Liver (tissue), 9 donors: Measurements from ENCODE around the gene SAE1. TPM values are rescaled to one million over a fixed set of nuclear protein-coding genes. Genes with fewer than 3 reads are reported as not detected.

Experiments used
- DNase-seq: peaks from one replicate; pipeline ENCODE4 v3.0.0-alpha.2; 2017; ENCODE audit warnings: low spot score
- H3K27ac ChIP-seq, 2 donors: one replicate each; pipeline ENCODE4 v1.7.0; 2013; ENCODE audit warnings: inconsistent platforms in 2 of 2, low read length in 2 of 2, control low read depth in 1 of 2, low read depth in 1 of 2, mild to moderate bottlenecking in 1 of 2
- H3K27me3 ChIP-seq, 4 donors: one replicate each; pipeline versions ENCODE4 v1.6.1 to v1.7.0; 2013; ENCODE audit warnings: low read length in 3 of 4, inconsistent platforms in 1 of 4, mild to moderate bottlenecking in 1 of 4, moderate library complexity in 1 of 4; ENCODE audit not compliant: control insufficient read depth in 4 of 4, insufficient read depth in 4 of 4
- H3K36me3 ChIP-seq, 4 donors: one replicate each; pipeline versions ENCODE4 v1.6.1 to v1.7.0; 2013; ENCODE audit warnings: low read length in 3 of 4, mild to moderate bottlenecking in 3 of 4, low read depth in 1 of 4, moderate library complexity in 1 of 4; ENCODE audit not compliant: control insufficient read depth in 4 of 4, insufficient read depth in 3 of 4
- H3K4me1 ChIP-seq, 4 donors: one replicate each; pipeline versions ENCODE4 v1.6.1 to v1.7.0; 2013; ENCODE audit warnings: low read length in 3 of 4, mild to moderate bottlenecking in 3 of 4, moderate library complexity in 1 of 4; ENCODE audit not compliant: control insufficient read depth in 4 of 4, insufficient read depth in 4 of 4
- H3K4me3 ChIP-seq, 3 donors: one replicate each; pipeline versions ENCODE4 v1.6.1 to v1.7.0; 2013; ENCODE audit warnings: low read length in 3 of 3, control low read depth in 1 of 3, low read depth in 1 of 3, mild to moderate bottlenecking in 1 of 3
- H3K9ac ChIP-seq, 2 donors: one replicate each; pipeline ENCODE4 v1.7.0; 2013; ENCODE audit warnings: low read length in 2 of 2, mild to moderate bottlenecking in 2 of 2, moderate library complexity in 2 of 2, control low read depth in 1 of 2, low read depth in 1 of 2
- H3K9me3 ChIP-seq, 4 donors: one replicate each; pipeline versions ENCODE4 v1.6.1 to v1.7.0; 2013; ENCODE audit warnings: low read length in 3 of 4; ENCODE audit not compliant: control insufficient read depth in 4 of 4
- EGR1 ChIP-seq, 2 donors: IDR thresholded peaks; 2 replicates each; pipeline ENCODE4 v1.6.1; 2016 to 2018; ENCODE audit warnings: antibody characterized with exemption in 2 of 2, low read depth in 2 of 2
- FOXA1 ChIP-seq: IDR thresholded peaks from 2 replicates; pipeline ENCODE4 v1.6.1; 2016; ENCODE audit warnings: antibody characterized with exemption
- FOXA2 ChIP-seq: IDR thresholded peaks from 2 replicates; pipeline ENCODE4 v1.6.1; 2016; ENCODE audit warnings: antibody characterized with exemption
- GABPA ChIP-seq, 2 donors: IDR thresholded peaks in 1 of 2; conservative IDR thresholded peaks in 1 of 2; 2 replicates each; pipeline ENCODE4 v1.6.1; 2016; ENCODE audit warnings: antibody characterized with exemption in 2 of 2, mild to moderate bottlenecking in 1 of 2, moderate library complexity in 1 of 2
- HNF4G ChIP-seq: IDR thresholded peaks from 2 replicates; pipeline ENCODE4 v1.6.1; 2016; ENCODE audit warnings: antibody characterized with exemption
- JUND ChIP-seq, 2 donors: IDR thresholded peaks; 2 replicates each; pipeline ENCODE4 v1.6.1; 2016; ENCODE audit warnings: antibody characterized with exemption in 2 of 2
- NR2F2 ChIP-seq: IDR thresholded peaks from 2 replicates; pipeline ENCODE4 v1.6.1; 2016; ENCODE audit warnings: antibody characterized with exemption
- RAD21 ChIP-seq, 2 donors: IDR thresholded peaks; 2 replicates each; pipeline ENCODE4 v1.6.1; 2016; ENCODE audit warnings: antibody characterized with exemption in 2 of 2, mild to moderate bottlenecking in 2 of 2
- TAF1 ChIP-seq: conservative IDR thresholded peaks from 2 replicates; pipeline ENCODE4 v1.6.1; 2016; ENCODE audit warnings: antibody characterized with exemption, mild to moderate bottlenecking
- YY1 ChIP-seq: IDR thresholded peaks from 2 replicates; pipeline ENCODE4 v1.6.1; 2016; ENCODE audit warnings: antibody characterized with exemption, mild to moderate bottlenecking
- ZBTB33 ChIP-seq: IDR thresholded peaks from 2 replicates; pipeline ENCODE4 v1.6.1; 2016; ENCODE audit warnings: antibody characterized with exemption
- WGBS: extraction: QIAGEN DNeasy Blood & Tissue Kit; methylation state at CpG from one replicate; pipeline ENCODE4 v1.1.7; 2013; 5-methylcytosine and 5-hydroxymethylcytosine counted together
- polyA plus RNA-seq, 2 donors: library from polyadenylated mRNA; stranded (reverse) in 1 of 2; unstranded in 1 of 2; fragments of 200-250 nt in 1 of 2; fragments of >200 nt in 1 of 2; fragmentation: Nextera tagmentation in 1 of 2; extraction: Ambion mirVana in 1 of 2; gene quantifications; one replicate each; pipeline versions ENCODE4 v1.2.1 to v1.2.3, GENCODE V29; 2013 to 2015
- total RNA-seq, 2 donors: library from RNA; depleted of rRNA; stranded (reverse); fragments of >200 nt; gene quantifications; one replicate each; pipeline ENCODE4 v1.2.3, GENCODE V29; 2014
- TF ChIP-seq, protein P1 (sequence below): IDR thresholded peaks from 2 replicates; pipeline ENCODE4 v1.6.1; 2016; ENCODE audit warnings: antibody characterized with exemption
- TF ChIP-seq, protein P2 (sequence below): fragments of 150-350 bp; IDR thresholded peaks from 2 replicates; pipeline ENCODE4 v1.5.1; 2017; ENCODE audit warnings: improper control_type of control experiment, low read depth, low read length; ENCODE audit not compliant: missing input control
- donor health status: healthy.
- donor health status: healthy.
- donor health status: healthy.
- donor health status: healthy.
- donor health status: healthy.

Gene SAE1
- total and polyA plus RNA-seq, 4 donors: 19.0 to 31.8 (median 27.0) TPM

DNA sequence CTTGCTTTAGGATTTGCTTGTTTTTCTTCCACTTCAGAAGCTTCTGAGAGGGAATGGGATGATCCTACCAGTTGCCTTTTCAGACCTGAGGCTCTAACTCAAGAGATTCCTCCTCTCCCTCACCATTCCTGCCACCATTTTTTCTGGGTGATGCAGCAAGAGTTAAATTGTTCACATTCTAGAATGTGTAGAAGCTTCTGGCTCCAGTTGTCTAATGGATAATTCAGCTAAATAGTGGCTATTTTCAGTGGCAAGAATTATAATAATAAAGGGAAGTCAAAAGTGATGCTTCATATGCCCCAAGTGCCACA, 79.5 kb downstream of the SAE1 start:
- H3K9ac ChIP-seq: no peak overlapping the region
- no peak for DNase-seq
- H3K4me3 ChIP-seq: no peak overlapping the region
- no peaks in the 10 kb centered on the region for H3K4me1 ChIP-seq
- no peaks in the 10 kb centered on the region for H3K27me3 ChIP-seq
- H3K27ac ChIP-seq: no peak overlapping the region
- H3K9me3 ChIP-seq: no peaks in the 10 kb centered on the region
- TF ChIP-seq EGR1 (IDR thresholded peaks at IDR 0.05; ENCODE audit: low read depth in 2 of 2): no peak
- no peak for TF ChIP-seq ZBTB33
- H3K36me3 ChIP-seq: peaks cover 0 to 24% (median 8%) of the 10 kb centered on the region in 4 donors

- DNase-seq: peak; percentile 84
- Histone ChIP-seq H3K9me3 (no peaks in the 10 kb centered on the region), H3K27ac (no peak overlapping the region), H3K4me1 (no peaks in the 10 kb centered on the region), H3K4me3 (no peak overlapping the region), H3K9ac (no peak overlapping the region), H3K27me3 (no peaks in the 10 kb centered on the region), H3K36me3 (peaks cover 0 to 19% (median 8%) of the 10 kb centered on the region in 4 donors)
- 35% methylated on average over 19 of the region's 19 CpGs for WGBS
- TF ChIP-seq, protein P1, sequence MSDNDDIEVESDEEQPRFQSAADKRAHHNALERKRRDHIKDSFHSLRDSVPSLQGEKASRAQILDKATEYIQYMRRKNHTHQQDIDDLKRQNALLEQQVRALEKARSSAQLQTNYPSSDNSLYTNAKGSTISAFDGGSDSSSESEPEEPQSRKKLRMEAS: peak; percentile 11
- TF ChIP-seq HNF4G (no peak), TAF1 (no peak), YY1 (no peak), FOXA1 (no peak), FOXA2 (no peak), NR2F2 (no peak), EGR1 (IDR thresholded peaks at IDR 0.05; ENCODE audit: low read depth in 2 of 2) (no peak), ZBTB33 (no peak), JUND (IDR thresholded peaks at IDR 0.05) (peak in 1 of 2 donors; percentile 14), RAD21 (IDR thresholded peaks at IDR 0.05) (peak; percentile 88 to 91), GABPA (IDR thresholded peaks at IDR 0.05 in 1 of 2, conservative IDR thresholded peaks at IDR 0.05 in 1 of 2) (no peak)
- TF ChIP-seq, protein P2, sequence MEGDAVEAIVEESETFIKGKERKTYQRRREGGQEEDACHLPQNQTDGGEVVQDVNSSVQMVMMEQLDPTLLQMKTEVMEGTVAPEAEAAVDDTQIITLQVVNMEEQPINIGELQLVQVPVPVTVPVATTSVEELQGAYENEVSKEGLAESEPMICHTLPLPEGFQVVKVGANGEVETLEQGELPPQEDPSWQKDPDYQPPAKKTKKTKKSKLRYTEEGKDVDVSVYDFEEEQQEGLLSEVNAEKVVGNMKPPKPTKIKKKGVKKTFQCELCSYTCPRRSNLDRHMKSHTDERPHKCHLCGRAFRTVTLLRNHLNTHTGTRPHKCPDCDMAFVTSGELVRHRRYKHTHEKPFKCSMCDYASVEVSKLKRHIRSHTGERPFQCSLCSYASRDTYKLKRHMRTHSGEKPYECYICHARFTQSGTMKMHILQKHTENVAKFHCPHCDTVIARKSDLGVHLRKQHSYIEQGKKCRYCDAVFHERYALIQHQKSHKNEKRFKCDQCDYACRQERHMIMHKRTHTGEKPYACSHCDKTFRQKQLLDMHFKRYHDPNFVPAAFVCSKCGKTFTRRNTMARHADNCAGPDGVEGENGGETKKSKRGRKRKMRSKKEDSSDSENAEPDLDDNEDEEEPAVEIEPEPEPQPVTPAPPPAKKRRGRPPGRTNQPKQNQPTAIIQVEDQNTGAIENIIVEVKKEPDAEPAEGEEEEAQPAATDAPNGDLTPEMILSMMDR: peak; percentile 91
These were observed 80.2 kb downstream of the SAE1 start for GRCh38 chr19:47210689-47211316.
